ENCODE measurements around the gene SNX8. TPM values are rescaled to one million over a fixed set of nuclear protein-coding genes. Genes with fewer than 3 reads are reported as not detected.
A peak's percentile ranks its signal among the peaks of the same experiment; 100 is the strongest.

Gene SNX8
- total RNA-seq, 2 donors from 2014 or later = 10.7 to 29.2 TPM

GRCh38 chr7:2249744-2250323 is 64.4 kb downstream of the SNX8 start:
- Histone ChIP-seq H3K4me3 (no peak overlapping the region), H3K4me1 (replicated peaks) (no peaks in the 10 kb centered on the region), H3K27ac (no peak overlapping the region), H3K27me3 (replicated peaks; ENCODE audit: insufficient read depth) (no peaks in the 10 kb centered on the region), H3K36me3 (no peaks in the 10 kb centered on the region), H3K9me3 (no peaks in the 10 kb centered on the region)
- DNase-seq (ENCODE audit: low spot score) = no peak
- TF ChIP-seq CTCF (IDR thresholded peaks at IDR 0.05) = no peak
- no peak for TF ChIP-seq POLR2AphosphoS5 (IDR thresholded peaks at IDR 0.05)
- no peak for TF ChIP-seq POLR2A (IDR thresholded peaks at IDR 0.05)
- intact Hi-C loops (cut with DNase I) = loop anchor here (5.0 kb wide), 1 partner anchor 97 kb away; no protein-coding TSS in a partner anchor
- 81% methylated on average over 27 of the region's 27 CpGs for WGBS

GRCh38 chr7:2248984-2249694 is 65.1 kb downstream of the SNX8 start:
- no peak overlapping the region for H3K4me3 ChIP-seq
- intact Hi-C loops (cut with DNase I) = loop anchor here (5.0 kb wide), 1 partner anchor 98 kb away; no protein-coding TSS in a partner anchor
- no peaks in the 10 kb centered on the region for H3K36me3 ChIP-seq
- H3K27ac ChIP-seq = no peak overlapping the region
- no peak for DNase-seq (ENCODE audit: low spot score)
- no peaks in the 10 kb centered on the region for H3K4me1 ChIP-seq (replicated peaks)
- no peaks in the 10 kb centered on the region for H3K9me3 ChIP-seq
- TF ChIP-seq POLR2A (IDR thresholded peaks at IDR 0.05) (no peak), CTCF (IDR thresholded peaks at IDR 0.05) (peak in 1 of 4 experiments; percentile 8), POLR2AphosphoS5 (IDR thresholded peaks at IDR 0.05) (peak; percentile 12)
- WGBS = 57% methylated on average over 22 of the region's 24 CpGs
- H3K27me3 ChIP-seq (replicated peaks; ENCODE audit: insufficient read depth) = no peaks in the 10 kb centered on the region

DNA sequence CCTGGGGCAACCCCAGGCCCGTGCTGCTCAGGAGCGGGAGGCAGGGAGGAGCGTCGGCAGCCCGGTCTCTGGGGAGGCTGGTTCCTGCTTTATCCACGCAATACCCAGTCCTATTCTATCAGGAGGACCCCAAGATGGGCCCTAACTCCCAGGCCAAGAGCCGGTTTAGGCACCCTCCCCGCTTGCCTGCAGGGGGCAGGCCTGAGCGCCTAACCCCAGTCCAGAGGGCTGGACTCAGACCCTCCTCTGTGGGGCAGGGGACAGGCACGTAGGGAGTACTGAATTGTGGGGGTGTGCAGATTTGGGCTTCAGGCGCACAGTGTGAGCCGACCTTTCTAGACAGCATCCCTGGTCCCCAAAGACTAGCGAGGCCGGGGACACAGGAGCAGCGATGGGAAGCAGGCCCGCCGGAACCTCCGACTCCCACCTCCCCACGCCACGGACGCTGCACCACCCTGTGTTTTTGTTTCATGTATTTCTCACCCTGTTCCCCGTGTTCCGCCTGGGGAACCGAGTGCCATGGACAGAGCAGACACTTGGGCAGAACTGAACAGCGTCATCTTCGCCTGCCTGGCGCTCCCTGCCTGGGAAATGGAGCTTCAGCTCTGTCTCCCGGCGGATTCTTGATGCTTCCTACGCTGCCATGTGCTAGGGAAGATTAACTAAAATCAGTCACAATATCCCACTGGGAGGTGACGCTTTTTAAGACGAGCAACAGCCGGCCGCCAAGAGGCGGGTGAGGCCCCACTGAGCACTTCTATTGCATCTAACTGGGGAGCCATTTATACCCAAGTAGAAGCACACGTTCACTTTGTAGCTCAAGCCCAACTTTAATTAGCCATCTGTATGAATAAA is 66.9 kb downstream of the SNX8 start:
- intact Hi-C loops (cut with DNase I) = loop anchor here (5.0 kb wide), 1 partner anchor 100 kb away; no protein-coding TSS in a partner anchor
- H3K4me3 ChIP-seq = no peak overlapping the region
- WGBS = 80% methylated on average over 35 of the region's 36 CpGs

More for the DNA sequence above, 66.9 kb downstream of the SNX8 start:
- TF ChIP-seq POLR2A (IDR thresholded peaks at IDR 0.05) (no peak), CTCF (IDR thresholded peaks at IDR 0.05) (peak in 1 of 4 experiments; percentile 42), POLR2AphosphoS5 (IDR thresholded peaks at IDR 0.05) (no peak)
- Histone ChIP-seq H3K27ac (no peak overlapping the region), H3K27me3 (replicated peaks; ENCODE audit: insufficient read depth) (no peaks in the 10 kb centered on the region), H3K9me3 (no peaks in the 10 kb centered on the region), H3K36me3 (no peaks in the 10 kb centered on the region), H3K4me1 (replicated peaks) (no peaks in the 10 kb centered on the region)
- no peak for DNase-seq (ENCODE audit: low spot score)

Measured in prostate gland (tissue), 2 donors.